K562 (cell line): ENCODE measurements around the gene LRRC71. TPM values are rescaled to one million over a fixed set of nuclear protein-coding genes. Genes with fewer than 3 reads are reported as not detected.

ENCODE experiments used
- ATAC-seq: fragments of 200-7000 bp; cut with Tn5 transposase; 3 replicates; pipeline ENCODE4 v1.9.1; 2020; ENCODE audit warnings: moderate library complexity
- BruUV-seq: library from RNA; stranded (reverse); fragments of 400-500 nt; replicated peaks from 2 replicates; lab custom pipeline; 2021; lab: Mats Ljungman, UMichigan
- CTCF ChIA-PET: fragments of 300-600 bp; formaldehyde crosslinking; extraction: SDS; loops from one replicate; lab custom pipeline; 2021; ENCODE audit warnings: low intra/inter-chr PET ratio; lab: Yijun Ruan, JAX
- POLR2A ChIA-PET: fragments of 300-600, 350-650 bp; sonication (Branson Sonifier 250); formaldehyde crosslinking; extraction: SDS; loops from one replicate; lab custom pipeline; 2021; ENCODE audit warnings: antibody characterized with exemption, inconsistent platforms; lab: Yijun Ruan, JAX
- DNase-seq, 4 experiments: peaks; one replicate each; pipeline versions ENCODE4 v3.0.0 to v3.0.0-alpha.2; 2011 to 2018; ENCODE audit warnings: low spot score in 3 of 4, mixed read lengths in 3 of 4; ENCODE audit errors: extremely low read depth in 1 of 4
- FAIRE-seq: peaks from 2 replicates; lab custom pipeline; 2011; peaks lifted over from hg19 to GRCh38; lab: Jason Lieb, UNC
- H2AFZ ChIP-seq: 2 replicates; pipeline ENCODE4 v1.6.0; 2011; ENCODE audit warnings: low read depth, low read length, control low read depth, inconsistent platforms
- H3K27ac ChIP-seq: fragments of 200-600 bp; 3 replicates; pipeline ENCODE4 v1.8.0; 2011; ENCODE audit warnings: low read depth, mild to moderate bottlenecking, control low read depth, inconsistent platforms, low read length, moderate library complexity, mixed read lengths; ENCODE audit errors: extremely low read depth
- H3K27me3 ChIP-seq, 2 experiments: fragments of 300-600 bp in 1 of 2; 2 replicates in 1 of 2; 3 replicates in 1 of 2; pipeline versions ENCODE4 v1.6.0 to v1.8.0; 2011; ENCODE audit warnings: inconsistent platforms in 2 of 2, low read length in 2 of 2, mild to moderate bottlenecking in 1 of 2, mixed read lengths in 1 of 2, moderate library complexity in 1 of 2; ENCODE audit not compliant: control insufficient read depth in 2 of 2, insufficient read depth in 2 of 2
- H3K36me3 ChIP-seq: fragments of 300-600 bp; 3 replicates; pipeline ENCODE4 v1.8.0; 2011; ENCODE audit warnings: mild to moderate bottlenecking, low read length, inconsistent platforms; ENCODE audit not compliant: control insufficient read depth, insufficient read depth
- H3K4me1 ChIP-seq, 2 experiments: fragments of 200-600 bp in 1 of 2; replicated peaks in 1 of 2; 2 replicates in 1 of 2; 3 replicates in 1 of 2; pipeline versions ENCODE4 v1.5.1 to v1.8.0; 2011; ENCODE audit warnings: inconsistent platforms in 2 of 2, low read length in 2 of 2, mild to moderate bottlenecking in 1 of 2, mixed read lengths in 1 of 2, moderate library complexity in 1 of 2; ENCODE audit not compliant: control insufficient read depth in 2 of 2, insufficient read depth in 2 of 2
- H3K4me2 ChIP-seq: 2 replicates; pipeline ENCODE4 v1.6.1; 2011; ENCODE audit warnings: low read length, control low read depth, inconsistent platforms, mixed read lengths; ENCODE audit not compliant: insufficient read depth
- H3K4me3 ChIP-seq: fragments of 200-600 bp; sonication (generic), shearing (Covaris generic); 2 replicates; pipeline ENCODE4 v1.5.1; 2016; ENCODE audit warnings: control low read depth, inconsistent platforms
- H3K79me2 ChIP-seq: fragments of 200-600 bp; 3 replicates; pipeline ENCODE4 v1.8.0; 2011; ENCODE audit warnings: low read length, inconsistent platforms; ENCODE audit not compliant: control insufficient read depth, insufficient read depth
- H3K9ac ChIP-seq, 2 experiments: 2 replicates each; pipeline versions ENCODE4 v1.6.0 to v1.6.1; 2011; ENCODE audit warnings: low read depth in 2 of 2, low read length in 2 of 2, control low read depth in 1 of 2, inconsistent platforms in 1 of 2, mild to moderate bottlenecking in 1 of 2, mixed read lengths in 1 of 2; ENCODE audit not compliant: insufficient read depth in 1 of 2
- H3K9me1 ChIP-seq: one replicate; pipeline ENCODE4 v1.6.0; 2011; ENCODE audit warnings: inconsistent platforms, mild to moderate bottlenecking, low read length, moderate library complexity; ENCODE audit not compliant: control insufficient read depth, insufficient read depth
- H3K9me3 ChIP-seq: replicated peaks from 2 replicates; pipeline ENCODE4 v1.5.1; 2011; ENCODE audit warnings: low read depth, low read length, inconsistent platforms; ENCODE audit not compliant: control insufficient read depth, insufficient read depth
- H4K20me1 ChIP-seq: replicated peaks from 2 replicates; pipeline ENCODE4 v1.6.1; 2011; ENCODE audit warnings: low read length, inconsistent platforms, mixed read lengths; ENCODE audit not compliant: control insufficient read depth, insufficient read depth
- ARID2 ChIP-seq: fragments of 450-650 bp; IDR thresholded peaks from 2 replicates; pipeline ENCODE4 v1.6.1; 2017; ENCODE audit warnings: antibody characterized with exemption, mild to moderate bottlenecking
- CAMTA2 ChIP-seq: fragments of 250-450 bp; sonication (Bioruptor Pico); conservative IDR thresholded peaks from 2 replicates; pipeline ENCODE4 v1.5.1; 2022
- CTBP1 ChIP-seq: fragments of 450-650 bp; IDR thresholded peaks from 2 replicates; pipeline ENCODE4 v1.6.1; 2016; ENCODE audit warnings: borderline replicate concordance
- CTCFL ChIP-seq: IDR thresholded peaks from 2 replicates; pipeline ENCODE4 v1.6.1; 2011; ENCODE audit warnings: borderline replicate concordance, low read depth, mild to moderate bottlenecking, moderate library complexity, low read length; ENCODE audit not compliant: insufficient read depth, poor library complexity, severe bottlenecking
- HLTF ChIP-seq: fragments of 450-650 bp; IDR thresholded peaks from 2 replicates; pipeline ENCODE4 v1.6.1; 2016
- MAFG ChIP-seq: fragments of 450-650 bp; conservative IDR thresholded peaks from 2 replicates; pipeline ENCODE4 v1.6.1; 2016; ENCODE audit warnings: missing genetic modification characterization, missing compliant biosample characterization
- MLLT1 ChIP-seq, 2 experiments: fragments of 450-650 bp; IDR thresholded peaks; 2 replicates each; pipeline ENCODE4 v1.6.1; 2016
- NFIC ChIP-seq: fragments of 450-650 bp; IDR thresholded peaks from 2 replicates; pipeline ENCODE4 v1.6.1; 2017; ENCODE audit warnings: mild to moderate bottlenecking, inconsistent platforms
- SAFB2 ChIP-seq: fragments of 200-400 bp; formaldehyde crosslinking; IDR thresholded peaks from 2 replicates; pipeline ENCODE4 v1.6.1; 2018; ENCODE audit warnings: borderline replicate concordance, low read length, low read depth, moderate library complexity; ENCODE audit not compliant: severe bottlenecking
- TAF1 ChIP-seq: IDR thresholded peaks from 2 replicates; pipeline ENCODE4 v1.6.1; 2011; ENCODE audit warnings: mild to moderate bottlenecking, low read length, moderate library complexity; ENCODE audit not compliant: insufficient read depth, control insufficient read depth, severe bottlenecking; ENCODE audit errors: extremely low read depth
- TRIM25 ChIP-seq: fragments of 450-650 bp; IDR thresholded peaks from 2 replicates; pipeline ENCODE4 v1.7.0; 2016; ENCODE audit warnings: borderline replicate concordance
- ZBTB7A ChIP-seq: IDR thresholded peaks from 2 replicates; pipeline ENCODE4 v1.6.1; 2011; ENCODE audit warnings: low read depth, mild to moderate bottlenecking, low read length, moderate library complexity, borderline replicate concordance; ENCODE audit not compliant: control insufficient read depth
- ZNF253 ChIP-seq: fragments of 250-450 bp; sonication (Bioruptor Pico); conservative IDR thresholded peaks from 2 replicates; pipeline ENCODE4 v1.6.1; 2021; ENCODE audit warnings: mild to moderate bottlenecking
- ZNF512 ChIP-seq: IDR thresholded peaks from 2 replicates; pipeline ENCODE4 v1.6.1; 2016; ENCODE audit warnings: missing genetic modification characterization, missing compliant biosample characterization
- WGBS: fragments of 100-300 bp; shearing (Covaris generic); methylation state at CpG from one replicate; pipeline ENCODE4 v1.1.6; 2016; ENCODE audit warnings: low coverage, mixed read lengths; ENCODE audit not compliant: insufficient coverage; ENCODE audit errors: missing lambda C conversion rate; 5-methylcytosine and 5-hydroxymethylcytosine counted together
- in situ Hi-C: fragments of 300-500 bp; cut with MboI; formaldehyde crosslinking; loops from 4 replicates; pipeline ENCODE4 v1.15.0; 2018; ENCODE audit warnings: inconsistent platforms, mixed read lengths
- intact Hi-C: fragments of 100-400 bp; cut with micrococcal nuclease; formaldehyde crosslinking; loops from 2 replicates; pipeline ENCODE4 v1.14.2; 2022
- polyA plus RNA-seq, 8 experiments: library from polyadenylated mRNA; depleted of rRNA in 4 of 8; stranded (reverse) in 5 of 8; unstranded in 3 of 8; fragments of >200 nt; fragmentation: Nextera tagmentation in 2 of 8; fragmentation: Illumina TruSeq in 1 of 8; extraction: Ambion mirVana in 2 of 8; extraction: Trizol in 1 of 8; gene quantifications; 2 replicates each; pipeline versions ENCODE4 v1.2.1 to v1.2.3, GENCODE V29; 2011 to 2014; ENCODE audit warnings: inconsistent platforms in 1 of 8, missing spikeins in 1 of 8
- total RNA-seq, 7 experiments: library from RNA; depleted of rRNA in 6 of 7; stranded (reverse); fragments of >200 nt in 6 of 7; fragmentation: Illumina TruSeq in 2 of 7; extraction: Trizol in 2 of 7; gene quantifications; 2 replicates each; pipeline versions ENCODE4 v1.2.1 to v1.2.3, GENCODE V29; 2011 to 2021; ENCODE audit warnings: low replicate concordance in 1 of 7

Gene LRRC71
- total and polyA plus RNA-seq, 9 of the 15 experiments (the other 6 are each of a cell fraction or from before 2014, with no cell fraction given), result 0.06 to 1.2 (median 0.51) TPM; not detected in 1

- peaks cover under 1 to 1% of the 10 kb centered on the region in 2 experiments; a peak in 2 of 5 replicates for H3K27me3 ChIP-seq
- no peaks in the 10 kb centered on the region for H3K79me2 ChIP-seq
- ATAC-seq (peak; percentile 5), DNase-seq (no peak), FAIRE-seq (no peak)
- H3K36me3 ChIP-seq, result no peaks in the 10 kb centered on the region
- intact Hi-C loops (loop anchor here (2.0 to 5.0 kb wide), 3 partner anchors 31 to 229 kb away; no protein-coding TSS in a partner anchor), in situ Hi-C loops (loop anchor here (5.0 kb wide), 1 partner anchor 36 kb away; the partner anchor contains the start of gene PEAR1)
- no peaks in the 10 kb centered on the region for H3K9me3 ChIP-seq
- H4K20me1 ChIP-seq, result no peaks in the 10 kb centered on the region
- BruUV-seq, result no TSS peak
- peak overlapping the region; percentile 30; the same call in 1 of the 2 replicates for H3K4me3 ChIP-seq
- no peak overlapping the region for H3K27ac ChIP-seq
- H3K4me1 ChIP-seq, result peaks cover 24 to 33% of the 10 kb centered on the region in 2 experiments
- H3K4me2 ChIP-seq, result peak overlapping the region; percentile 73
- ChIA-PET POLR2A (interaction anchor here (0.7 to 1.1 kb wide), 3 partner anchors 13 to 336 kb away, joined by 3 to 4 read pairs (median 3); partner anchors contain the start of gene NAXE), CTCF (interaction anchor here (0.6 to 2.1 kb wide), 5 partner anchors 17 to 344 kb away, joined by 3 to 12 read pairs (median 5); no protein-coding TSS in a partner anchor)
- H2AFZ ChIP-seq, result no peak overlapping the region
- H3K9me1 ChIP-seq, result no peaks in the 10 kb centered on the region
- peak overlapping the region in 1 of 2 experiments; percentile 88; a peak in 1 of 4 replicates for H3K9ac ChIP-seq
- WGBS, result 8% methylated on average over 4 of the region's 4 CpGs
- TF ChIP-seq ZNF253 (CRISPR knock-in tag) (no peak), NFIC (no peak), HLTF (0 out of 2 replicates have a peak, but pooled peaks have one; percentile 34), SAFB2 (no peak), MLLT1 (IDR thresholded peaks at IDR 0.05) (0 out of 4 replicates have a peak, but pooled peaks of 1 of the 2 experiments have one; percentile 30), MAFG (tag) (no peak), CTCFL (no peak), CAMTA2 (CRISPR knock-in tag) (no peak), TRIM25 (0 out of 2 replicates have a peak, but pooled peaks have one; percentile 82), ZNF512 (tag) (peak; percentile 97), TAF1 (no peak), ARID2 (no peak), CTBP1 (0 out of 2 replicates have a peak, but pooled peaks have one; percentile 3), ZBTB7A (peak; percentile 96; the same call in 1 of the 2 replicates)
These were observed 7.7 kb downstream of the LRRC71 start for GRCh38 chr1:156928043-156928602.
